SK-N-SH treated with all-trans-retinoic acid at 6 μM for 48 hours (cell line): Measurements from ENCODE around the gene ROCK2.

Experiments
- CREB5 ChIP-seq: fragments of 250-450 bp; sonication (Bioruptor Pico); IDR thresholded peaks from 2 replicates; pipeline ENCODE4 v1.5.1; 2020; ENCODE audit warnings: low read depth, mild to moderate bottlenecking, moderate library complexity
- PATZ1 ChIP-seq: fragments of 250-450 bp; sonication (Bioruptor Pico); IDR thresholded peaks from 2 replicates; pipeline ENCODE4 v1.8.0; 2020; ENCODE audit warnings: mild to moderate bottlenecking, moderate library complexity, borderline replicate concordance
- RARB ChIP-seq: fragments of 250-450 bp; sonication (Bioruptor Pico); IDR thresholded peaks from 2 replicates; pipeline ENCODE4 v1.8.0; 2021; ENCODE audit warnings: mild to moderate bottlenecking, moderate library complexity
- ZFP30 ChIP-seq: fragments of 450-650 bp; formaldehyde crosslinking; IDR thresholded peaks from 2 replicates; pipeline ENCODE4 v1.5.0; 2022; ENCODE audit warnings: mild to moderate bottlenecking, moderate library complexity
- ZNF565 ChIP-seq: fragments of 450-650 bp; formaldehyde crosslinking; conservative IDR thresholded peaks from 2 replicates; pipeline ENCODE4 v1.5.0; 2020; ENCODE audit warnings: low read depth, mild to moderate bottlenecking, moderate library complexity
- ZNF8 ChIP-seq: fragments of 450-650 bp; formaldehyde crosslinking; IDR thresholded peaks from 2 replicates; pipeline ENCODE4 v1.5.0; 2020; ENCODE audit warnings: mild to moderate bottlenecking, moderate library complexity
- TF ChIP-seq, protein P1 (sequence below): fragments of 250-450 bp; sonication (Bioruptor Pico); IDR thresholded peaks from 2 replicates; pipeline ENCODE4 v1.8.0; 2021; ENCODE audit warnings: low read depth, mild to moderate bottlenecking, moderate library complexity, borderline replicate concordance
- TF ChIP-seq, protein P2 (sequence below): fragments of 250-450 bp; sonication (Bioruptor Pico); IDR thresholded peaks from 2 replicates; pipeline ENCODE4 v1.5.1; 2021; ENCODE audit warnings: mild to moderate bottlenecking, moderate library complexity

DNA sequence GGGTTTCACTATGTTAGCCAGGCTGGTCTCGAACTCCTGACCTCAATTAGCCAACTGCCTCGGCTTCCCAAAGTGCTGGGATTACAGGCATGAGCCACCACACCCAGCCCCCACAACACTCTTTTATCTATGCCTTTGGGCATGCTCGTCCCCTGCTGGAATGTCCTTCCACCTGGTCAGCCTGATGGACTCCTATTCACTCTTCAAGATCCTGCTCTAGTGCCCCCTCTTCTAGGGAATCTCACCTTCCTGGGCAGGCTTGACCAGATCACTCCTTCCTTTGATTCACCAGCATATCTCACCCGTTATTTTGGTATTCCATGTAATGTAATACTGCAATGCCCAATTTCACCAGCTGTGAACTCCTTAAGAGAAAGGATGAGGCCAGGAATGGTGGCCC is 203.1 kb downstream of the ROCK2 start:
- no peak for TF ChIP-seq CREB5 (CRISPR knock-in tag)
- TF ChIP-seq PATZ1 (CRISPR knock-in tag): no peak
- no peak for TF ChIP-seq ZFP30
- no peak for TF ChIP-seq ZNF8
- no peak for TF ChIP-seq ZNF565 (CRISPR knock-in tag)
- TF ChIP-seq, protein P1, sequence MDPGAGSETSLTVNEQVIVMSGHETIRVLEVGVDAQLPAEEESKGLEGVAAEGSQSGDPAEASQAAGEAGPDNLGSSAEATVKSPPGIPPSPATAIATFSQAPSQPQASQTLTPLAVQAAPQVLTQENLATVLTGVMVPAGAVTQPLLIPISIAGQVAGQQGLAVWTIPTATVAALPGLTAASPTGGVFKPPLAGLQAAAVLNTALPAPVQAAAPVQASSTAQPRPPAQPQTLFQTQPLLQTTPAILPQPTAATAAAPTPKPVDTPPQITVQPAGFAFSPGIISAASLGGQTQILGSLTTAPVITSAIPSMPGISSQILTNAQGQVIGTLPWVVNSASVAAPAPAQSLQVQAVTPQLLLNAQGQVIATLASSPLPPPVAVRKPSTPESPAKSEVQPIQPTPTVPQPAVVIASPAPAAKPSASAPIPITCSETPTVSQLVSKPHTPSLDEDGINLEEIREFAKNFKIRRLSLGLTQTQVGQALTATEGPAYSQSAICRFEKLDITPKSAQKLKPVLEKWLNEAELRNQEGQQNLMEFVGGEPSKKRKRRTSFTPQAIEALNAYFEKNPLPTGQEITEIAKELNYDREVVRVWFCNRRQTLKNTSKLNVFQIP: no peak
- TF ChIP-seq, protein P2, sequence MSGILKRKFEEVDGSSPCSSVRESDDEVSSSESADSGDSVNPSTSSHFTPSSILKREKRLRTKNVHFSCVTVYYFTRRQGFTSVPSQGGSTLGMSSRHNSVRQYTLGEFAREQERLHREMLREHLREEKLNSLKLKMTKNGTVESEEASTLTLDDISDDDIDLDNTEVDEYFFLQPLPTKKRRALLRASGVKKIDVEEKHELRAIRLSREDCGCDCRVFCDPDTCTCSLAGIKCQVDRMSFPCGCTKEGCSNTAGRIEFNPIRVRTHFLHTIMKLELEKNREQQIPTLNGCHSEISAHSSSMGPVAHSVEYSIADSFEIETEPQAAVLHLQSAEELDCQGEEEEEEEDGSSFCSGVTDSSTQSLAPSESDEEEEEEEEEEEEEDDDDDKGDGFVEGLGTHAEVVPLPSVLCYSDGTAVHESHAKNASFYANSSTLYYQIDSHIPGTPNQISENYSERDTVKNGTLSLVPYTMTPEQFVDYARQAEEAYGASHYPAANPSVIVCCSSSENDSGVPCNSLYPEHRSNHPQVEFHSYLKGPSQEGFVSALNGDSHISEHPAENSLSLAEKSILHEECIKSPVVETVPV (CRISPR knock-in tag): no peak
- no peak for TF ChIP-seq RARB (CRISPR knock-in tag)
